Coronary artery (tissue), 2 donors: Measurements from ENCODE around the gene HTR3C.
"Not testable (repeated sequence)": the region's sequence is repeated elsewhere in the genome, so short reads cannot be mapped to it uniquely, and the experiment has no call there.

Source experiments
- DNase-seq: peaks from one replicate; pipeline ENCODE4 v3.0.0-alpha.2; 2017; ENCODE audit warnings: low spot score
- H3K27ac ChIP-seq, 2 donors: fragments of 200-600 bp; sonication (generic); one replicate each; pipeline ENCODE4 v1.5.1; 2016 to 2019
- H3K4me3 ChIP-seq: fragments of 200-600 bp; sonication (generic); 2 replicates; pipeline ENCODE4 v1.5.1; 2016; ENCODE audit warnings: mild to moderate bottlenecking, moderate library complexity
- TF ChIP-seq, protein P1 (sequence below): fragments of 200-600 bp; sonication (generic); IDR thresholded peaks from one replicate; pipeline ENCODE4 v1.5.1; 2019; ENCODE audit warnings: antibody characterized with exemption

The HTR3C gene

DNA sequence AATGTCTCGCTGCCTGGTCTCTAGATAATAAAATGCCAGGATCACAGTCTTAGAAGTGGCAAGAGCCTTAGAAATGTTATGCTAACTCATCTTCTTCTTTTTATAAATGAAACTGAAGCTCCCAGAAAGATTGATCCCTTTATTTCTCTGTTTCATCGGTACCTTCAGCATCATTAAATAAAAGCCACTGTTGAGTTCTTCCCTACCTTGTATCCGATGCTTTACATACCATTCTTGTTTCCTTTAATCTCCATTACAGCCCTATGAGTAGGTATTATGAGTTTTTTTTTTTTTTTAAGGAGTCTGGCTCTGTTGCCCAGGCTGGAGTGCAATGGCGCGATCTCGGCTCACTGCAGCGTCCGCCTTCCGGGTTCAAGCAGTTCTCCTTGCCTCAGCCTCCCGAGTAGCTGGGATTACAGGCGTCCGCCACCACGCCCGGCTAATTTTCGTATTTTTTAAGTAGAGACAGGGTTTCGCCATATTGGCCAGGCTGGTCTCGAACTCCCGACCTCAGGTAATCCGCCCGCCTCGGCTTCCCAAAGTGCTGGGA lies 34.3 kb upstream of the HTR3C start:
- Histone ChIP-seq H3K27ac (peak overlapping the region; percentile 66 to 84), H3K4me3 (peak overlapping the region; percentile 97)
- no peak for DNase-seq
- TF ChIP-seq, protein P1, sequence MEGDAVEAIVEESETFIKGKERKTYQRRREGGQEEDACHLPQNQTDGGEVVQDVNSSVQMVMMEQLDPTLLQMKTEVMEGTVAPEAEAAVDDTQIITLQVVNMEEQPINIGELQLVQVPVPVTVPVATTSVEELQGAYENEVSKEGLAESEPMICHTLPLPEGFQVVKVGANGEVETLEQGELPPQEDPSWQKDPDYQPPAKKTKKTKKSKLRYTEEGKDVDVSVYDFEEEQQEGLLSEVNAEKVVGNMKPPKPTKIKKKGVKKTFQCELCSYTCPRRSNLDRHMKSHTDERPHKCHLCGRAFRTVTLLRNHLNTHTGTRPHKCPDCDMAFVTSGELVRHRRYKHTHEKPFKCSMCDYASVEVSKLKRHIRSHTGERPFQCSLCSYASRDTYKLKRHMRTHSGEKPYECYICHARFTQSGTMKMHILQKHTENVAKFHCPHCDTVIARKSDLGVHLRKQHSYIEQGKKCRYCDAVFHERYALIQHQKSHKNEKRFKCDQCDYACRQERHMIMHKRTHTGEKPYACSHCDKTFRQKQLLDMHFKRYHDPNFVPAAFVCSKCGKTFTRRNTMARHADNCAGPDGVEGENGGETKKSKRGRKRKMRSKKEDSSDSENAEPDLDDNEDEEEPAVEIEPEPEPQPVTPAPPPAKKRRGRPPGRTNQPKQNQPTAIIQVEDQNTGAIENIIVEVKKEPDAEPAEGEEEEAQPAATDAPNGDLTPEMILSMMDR = no peak

- no peak for DNase-seq
- no peak overlapping the region for H3K4me3 ChIP-seq
- no peak overlapping the region for H3K27ac ChIP-seq
- TF ChIP-seq, protein P1 = no peak
Measured at GRCh38 chr3:184022323-184022722, 30.5 kb upstream of the HTR3C start.

DNA sequence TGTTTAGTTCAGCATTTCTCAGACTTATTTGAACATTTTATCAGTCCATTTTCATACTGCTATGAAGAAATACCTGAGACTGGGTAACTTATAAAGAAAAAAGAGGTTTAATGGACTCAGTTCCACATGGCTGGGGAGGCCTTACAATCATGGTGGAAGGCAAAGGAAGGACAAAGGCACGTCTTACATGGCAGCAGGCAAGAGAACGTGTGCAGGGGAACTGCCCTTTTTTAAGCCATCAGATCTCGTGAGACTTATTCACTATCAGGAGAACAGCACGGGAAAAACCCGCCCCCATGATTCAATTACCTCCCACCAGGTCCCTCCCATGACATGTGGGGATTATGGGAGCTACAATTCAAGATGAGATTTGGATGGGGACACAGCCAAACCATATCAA lies 27.6 kb upstream of the HTR3C start:
- not testable (repeated sequence) for DNase-seq, H3K4me3 ChIP-seq, H3K27ac ChIP-seq

DNA sequence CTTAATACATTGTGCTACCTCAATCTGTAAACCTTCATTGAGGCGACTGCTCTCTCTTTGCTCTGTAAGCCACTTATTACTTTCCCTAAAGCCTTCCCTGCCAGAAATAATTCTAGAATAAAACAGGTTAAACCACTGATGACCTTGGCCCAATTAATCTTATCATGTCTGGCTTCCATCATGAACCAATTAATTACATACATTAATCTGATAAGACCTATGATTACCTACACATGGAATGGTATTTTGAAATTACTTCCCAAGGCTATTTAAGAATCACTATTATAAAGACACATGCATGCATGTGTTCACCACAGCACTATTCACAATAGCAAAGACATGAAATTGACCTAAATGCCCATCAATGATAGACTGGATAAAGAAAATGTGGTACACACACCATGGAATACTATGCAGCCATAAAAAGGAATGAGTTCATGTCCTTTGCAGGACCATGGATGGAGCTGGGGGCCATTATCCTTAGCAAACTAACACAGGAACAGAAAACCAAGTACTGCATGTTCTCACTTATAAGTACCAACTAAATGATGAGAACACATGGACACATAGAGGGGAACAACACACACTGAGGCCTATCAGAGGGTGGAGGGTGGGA lies 24.5 kb upstream of the HTR3C start:
- not testable (repeated sequence) for H3K4me3 ChIP-seq

DNA sequence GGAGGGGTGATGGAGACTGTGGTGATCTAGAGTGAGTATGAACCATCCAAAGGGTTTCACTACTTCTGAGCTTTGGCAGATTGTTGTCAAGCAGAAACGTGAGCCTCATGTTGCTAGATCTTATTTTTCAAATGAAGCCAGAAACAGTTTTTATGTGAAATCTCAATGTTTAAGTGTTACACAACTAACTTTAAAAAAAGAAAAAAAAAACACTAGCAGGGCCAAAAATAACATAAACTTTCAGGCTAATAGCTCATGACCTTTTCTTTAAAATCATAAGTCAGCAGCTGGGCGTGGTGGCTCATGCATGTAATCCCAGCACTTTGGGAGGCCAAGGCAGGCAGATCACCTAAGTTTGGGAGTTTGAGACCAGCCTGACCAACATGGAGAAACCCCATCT lies 23.4 kb upstream of the HTR3C start:
- no peak overlapping the region for H3K27ac ChIP-seq
- TF ChIP-seq, protein P1 = no peak
- H3K4me3 ChIP-seq = no peak overlapping the region
- DNase-seq = no peak

More for the DNA sequence above, 24.5 kb upstream of the HTR3C start:
- not testable (repeated sequence) for H3K27ac ChIP-seq, DNase-seq

- H3K27ac ChIP-seq = no peak overlapping the region
- no peak for DNase-seq
- TF ChIP-seq, protein P1 = no peak
- no peak overlapping the region for H3K4me3 ChIP-seq
Measured at GRCh38 chr3:184030536-184030935, 22.3 kb upstream of the HTR3C start.

GRCh38 chr3:184031187-184031792 lies 21.6 kb upstream of the HTR3C start, which contains the start of gene HTR3D:
Gene HTR3D, plus strand, starts transcription at chr3:184031742. Its CDS starts 0 bp downstream, at chr3:184031742.
- TF ChIP-seq, protein P1 = no peak
- DNase-seq = no peak
- Histone ChIP-seq H3K27ac (no peak within 1 kb of the TSS), H3K4me3 (no peak within 1 kb of the TSS)

DNA sequence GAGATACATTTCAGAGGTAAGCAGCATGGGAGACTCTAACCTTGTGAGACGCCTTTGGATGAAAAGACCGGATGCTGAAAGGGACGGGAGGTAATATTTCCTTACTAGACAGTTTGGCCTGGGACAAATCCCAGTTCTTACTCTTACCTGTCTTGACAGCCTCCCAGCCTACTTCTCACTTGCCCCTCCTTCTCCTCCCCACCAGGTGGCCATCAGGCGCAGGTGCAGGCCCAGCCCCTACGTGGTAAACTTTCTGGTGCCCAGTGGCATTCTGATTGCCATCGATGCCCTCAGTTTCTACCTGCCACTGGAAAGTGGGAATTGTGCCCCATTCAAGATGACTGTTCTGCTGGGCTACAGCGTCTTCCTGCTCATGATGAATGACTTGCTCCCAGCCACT lies 15.0 kb upstream of the HTR3C start:
- no peak for DNase-seq
- H3K27ac ChIP-seq = no peak overlapping the region
- H3K4me3 ChIP-seq = no peak overlapping the region
- TF ChIP-seq, protein P1 = no peak

GRCh38 chr3:184038307-184038706 lies 14.5 kb upstream of the HTR3C start:
- not testable (repeated sequence) for DNase-seq, H3K4me3 ChIP-seq, H3K27ac ChIP-seq
